Measurements from ENCODE around the gene TDRD9.

DNA sequence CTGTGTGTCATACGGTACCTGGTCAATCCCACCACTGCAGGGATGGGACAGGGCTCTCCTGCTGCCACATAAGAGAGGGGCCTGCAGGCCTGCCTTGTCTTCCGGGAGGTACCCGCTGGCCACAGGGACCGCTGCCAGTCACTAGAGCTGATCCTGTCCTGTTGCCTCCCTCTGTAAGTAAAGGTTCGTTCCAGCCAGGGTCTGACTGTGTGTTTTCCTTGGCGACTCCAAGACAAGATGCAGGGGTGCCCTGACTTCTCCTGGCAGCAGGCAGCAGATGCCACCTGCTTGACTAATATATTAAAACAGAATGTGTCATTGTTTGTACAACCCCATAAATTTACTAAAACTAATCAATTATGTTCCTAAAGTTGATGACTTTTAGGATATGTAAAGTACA, 115.8 kb downstream of the TDRD9 start:
- TF ChIP-seq CTCF (IDR thresholded peaks at IDR 0.05) (no peak), ZFX (IDR thresholded peaks at IDR 0.05; ENCODE audit: borderline replicate concordance) (no peak)
